Measurements from ENCODE around the gene KATNAL2.

KATNAL2 gene

DNA sequence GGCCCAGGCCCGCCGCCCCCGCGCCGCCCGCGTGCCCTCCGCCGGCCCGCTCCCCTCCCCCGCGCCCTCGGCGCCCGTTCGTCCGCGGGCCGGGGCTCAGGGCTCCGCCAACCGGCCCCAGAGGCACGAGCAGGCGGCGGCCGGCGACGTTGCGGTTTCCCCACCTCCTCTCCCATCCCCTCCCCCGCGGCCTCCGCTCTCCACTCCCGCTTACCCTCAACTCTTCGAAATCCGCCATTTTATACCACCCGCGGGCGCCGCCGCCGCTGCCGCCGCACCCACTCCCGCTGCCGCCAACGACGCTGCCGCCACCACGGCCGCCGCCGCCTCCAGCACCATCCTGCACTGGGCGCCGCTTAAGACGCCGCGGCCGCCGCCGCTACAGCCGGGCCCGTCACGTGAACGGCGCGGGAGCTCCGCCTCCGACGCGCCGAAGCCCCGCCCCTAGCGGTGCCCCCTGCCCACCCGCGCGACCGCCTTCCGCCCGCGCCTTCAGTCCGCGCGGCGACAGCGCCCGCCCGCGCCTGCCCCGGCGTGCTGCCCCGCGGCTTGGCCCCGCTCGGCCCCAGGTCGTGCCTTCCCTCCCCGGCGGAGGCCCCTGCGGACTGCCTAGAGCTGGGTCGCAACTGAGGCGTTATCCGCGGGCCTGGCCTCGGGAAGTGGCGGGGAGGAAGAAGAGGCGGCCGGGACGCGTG lies at the start of gene KATNAL2, which contains the start of gene PIAS2:
Gene KATNAL2, plus strand, starts transcription at position 495 of the 695 bp plus-strand sequence. CDS start 29,271 bp downstream, outside the sequence.
Gene PIAS2, minus strand, starts transcription at position 400 of the 695 bp plus-strand sequence. Its CDS starts 162 bp downstream, at position 238.
- peak within 1 kb of the TSS; percentile 56 for H3K4me3 ChIP-seq (ENCODE audit: low read depth, low read length)
- DNase-seq (ENCODE audit: low read depth): peak; percentile 30

DNA sequence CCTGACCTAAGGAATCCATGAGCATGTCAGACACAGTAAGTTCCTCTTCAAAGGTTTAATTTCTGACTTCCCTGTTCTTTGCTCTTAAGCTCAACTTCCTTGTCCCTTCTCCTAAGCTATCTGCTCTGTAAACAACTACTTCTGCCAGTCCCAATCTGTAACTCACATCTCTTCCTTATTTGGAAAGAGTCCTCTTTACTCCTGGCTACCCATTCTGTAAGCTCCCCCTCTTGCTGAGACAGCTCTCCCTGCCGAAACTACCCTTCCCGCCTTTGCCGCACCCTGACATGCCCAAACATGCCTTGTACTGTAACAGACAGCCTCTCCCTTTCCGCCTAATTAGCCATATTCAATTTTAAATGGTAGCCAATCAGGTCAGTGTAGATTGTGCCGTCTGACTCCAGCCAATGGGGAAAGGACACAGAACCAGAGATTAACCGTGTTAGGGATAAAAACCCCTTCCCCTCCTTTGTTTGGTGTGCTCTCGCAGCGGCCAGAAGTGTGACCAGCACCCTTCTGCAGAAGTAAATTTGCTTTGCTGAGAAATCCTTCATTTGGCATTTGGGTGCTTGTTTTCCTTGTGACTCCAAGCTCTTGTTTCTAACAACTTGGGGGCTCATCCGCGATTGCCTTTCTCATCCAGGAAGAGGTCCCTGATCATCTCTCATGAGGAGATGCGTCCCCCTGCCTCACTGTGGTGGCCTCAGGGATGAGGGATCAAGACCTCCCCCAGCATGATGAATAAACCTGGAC lies 49.1 kb upstream of the KATNAL2 start:
- no peak overlapping the region for H3K4me3 ChIP-seq (ENCODE audit: low read depth, low read length)
- TF ChIP-seq, protein P1, sequence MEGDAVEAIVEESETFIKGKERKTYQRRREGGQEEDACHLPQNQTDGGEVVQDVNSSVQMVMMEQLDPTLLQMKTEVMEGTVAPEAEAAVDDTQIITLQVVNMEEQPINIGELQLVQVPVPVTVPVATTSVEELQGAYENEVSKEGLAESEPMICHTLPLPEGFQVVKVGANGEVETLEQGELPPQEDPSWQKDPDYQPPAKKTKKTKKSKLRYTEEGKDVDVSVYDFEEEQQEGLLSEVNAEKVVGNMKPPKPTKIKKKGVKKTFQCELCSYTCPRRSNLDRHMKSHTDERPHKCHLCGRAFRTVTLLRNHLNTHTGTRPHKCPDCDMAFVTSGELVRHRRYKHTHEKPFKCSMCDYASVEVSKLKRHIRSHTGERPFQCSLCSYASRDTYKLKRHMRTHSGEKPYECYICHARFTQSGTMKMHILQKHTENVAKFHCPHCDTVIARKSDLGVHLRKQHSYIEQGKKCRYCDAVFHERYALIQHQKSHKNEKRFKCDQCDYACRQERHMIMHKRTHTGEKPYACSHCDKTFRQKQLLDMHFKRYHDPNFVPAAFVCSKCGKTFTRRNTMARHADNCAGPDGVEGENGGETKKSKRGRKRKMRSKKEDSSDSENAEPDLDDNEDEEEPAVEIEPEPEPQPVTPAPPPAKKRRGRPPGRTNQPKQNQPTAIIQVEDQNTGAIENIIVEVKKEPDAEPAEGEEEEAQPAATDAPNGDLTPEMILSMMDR (IDR thresholded peaks at IDR 0.05; ENCODE audit: low read depth, low read length, missing control alignments): no peak
- no peak for DNase-seq (ENCODE audit: low read depth)

More for the DNA sequence above, at the start of gene KATNAL2, which contains the start of gene PIAS2:
- TF ChIP-seq, protein P1 (IDR thresholded peaks at IDR 0.05; ENCODE audit: low read depth, low read length, missing control alignments): no peak

DNA sequence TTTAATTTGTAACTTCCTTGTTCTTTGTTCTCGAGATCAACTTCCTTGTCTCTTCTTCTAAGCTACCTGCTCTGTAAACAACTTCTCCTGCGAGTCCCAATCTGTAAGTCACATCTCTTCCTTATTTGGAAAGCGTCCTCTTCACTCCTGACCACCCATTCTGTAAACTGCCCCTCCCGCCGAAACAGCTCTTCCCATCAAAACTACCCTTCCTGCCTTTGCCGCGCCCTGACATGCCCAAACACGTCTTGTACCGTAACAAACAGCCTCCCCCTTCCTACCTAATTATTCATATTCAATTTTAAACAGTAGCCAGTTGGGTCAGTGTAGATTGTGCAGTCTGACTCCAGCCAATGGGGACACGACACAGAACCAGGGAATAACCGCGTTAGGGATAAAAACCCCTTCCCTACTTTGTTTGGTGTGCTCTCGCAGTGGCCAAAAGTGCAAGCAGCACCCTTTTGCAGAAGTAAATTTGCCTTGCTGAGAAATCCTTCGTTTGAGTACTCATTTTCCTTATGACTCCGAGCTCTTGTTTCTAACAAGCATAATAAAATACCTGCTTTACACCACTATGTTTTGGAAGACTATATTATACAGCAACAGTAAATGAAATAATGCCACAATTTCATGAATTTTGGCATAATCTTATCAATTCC lies 39.9 kb upstream of the KATNAL2 start:
- no peak for DNase-seq (ENCODE audit: low read depth)
- TF ChIP-seq, protein P1 (IDR thresholded peaks at IDR 0.05; ENCODE audit: low read depth, low read length, missing control alignments): no peak
- H3K4me3 ChIP-seq (ENCODE audit: low read depth, low read length): no peak overlapping the region

DNA sequence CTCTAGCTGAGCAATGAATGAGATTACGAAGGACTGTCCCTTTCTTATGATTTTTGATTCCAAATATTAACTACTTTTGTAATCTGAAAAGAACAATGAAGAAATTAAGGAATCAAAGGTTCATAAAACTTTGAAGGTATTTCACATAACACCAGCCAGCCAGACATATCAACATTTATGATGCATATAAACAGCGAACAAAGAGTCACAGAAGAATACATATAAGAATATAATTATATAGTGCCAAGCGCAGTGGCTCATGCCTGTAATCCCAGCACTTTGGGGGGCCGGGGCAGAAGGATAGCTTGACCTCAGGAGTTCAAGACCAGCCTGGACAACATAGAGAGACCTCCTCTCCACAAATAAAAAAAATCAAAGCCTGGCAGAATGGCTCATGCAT lies 34.2 kb upstream of the KATNAL2 start:
- TF ChIP-seq, protein P1 (IDR thresholded peaks at IDR 0.05; ENCODE audit: low read depth, low read length, missing control alignments): no peak
- H3K4me3 ChIP-seq (ENCODE audit: low read depth, low read length): no peak overlapping the region
- no peak for DNase-seq (ENCODE audit: low read depth)

GRCh38 chr18:46886893-46887292 lies 30.5 kb upstream of the KATNAL2 start:
- TF ChIP-seq, protein P1 (IDR thresholded peaks at IDR 0.05; ENCODE audit: low read depth, low read length, missing control alignments): no peak
- no peak overlapping the region for H3K4me3 ChIP-seq (ENCODE audit: low read depth, low read length)
- no peak for DNase-seq (ENCODE audit: low read depth)

DNA sequence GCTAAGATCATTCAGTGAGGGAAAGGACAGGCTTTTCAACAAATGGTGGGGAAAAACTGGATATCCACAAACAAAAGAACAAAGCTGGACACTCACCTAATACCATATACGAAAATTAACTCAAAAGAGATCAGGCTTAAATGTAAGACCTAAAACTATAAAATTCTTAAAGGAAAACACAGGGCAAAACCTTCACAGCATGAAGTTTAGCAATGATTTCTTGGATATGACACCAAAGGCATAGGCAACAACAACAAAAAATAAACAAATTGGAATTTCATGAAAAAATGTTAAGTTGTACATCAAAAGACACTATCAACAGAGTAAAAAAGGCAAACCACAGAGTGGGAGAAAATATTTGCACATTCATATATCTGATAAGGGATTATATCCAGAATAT lies 28.4 kb upstream of the KATNAL2 start:
- no peak for DNase-seq (ENCODE audit: low read depth)
- no peak overlapping the region for H3K4me3 ChIP-seq (ENCODE audit: low read depth, low read length)
- TF ChIP-seq, protein P1 (IDR thresholded peaks at IDR 0.05; ENCODE audit: low read depth, low read length, missing control alignments): no peak
